Measurements from ENCODE around the gene RNF144A. TPM values are rescaled to one million over a fixed set of nuclear protein-coding genes. Genes with fewer than 3 reads are reported as not detected.

The RNF144A gene
- total RNA-seq, 1 experiment from 2014 or later, result 3.0 TPM

DNA sequence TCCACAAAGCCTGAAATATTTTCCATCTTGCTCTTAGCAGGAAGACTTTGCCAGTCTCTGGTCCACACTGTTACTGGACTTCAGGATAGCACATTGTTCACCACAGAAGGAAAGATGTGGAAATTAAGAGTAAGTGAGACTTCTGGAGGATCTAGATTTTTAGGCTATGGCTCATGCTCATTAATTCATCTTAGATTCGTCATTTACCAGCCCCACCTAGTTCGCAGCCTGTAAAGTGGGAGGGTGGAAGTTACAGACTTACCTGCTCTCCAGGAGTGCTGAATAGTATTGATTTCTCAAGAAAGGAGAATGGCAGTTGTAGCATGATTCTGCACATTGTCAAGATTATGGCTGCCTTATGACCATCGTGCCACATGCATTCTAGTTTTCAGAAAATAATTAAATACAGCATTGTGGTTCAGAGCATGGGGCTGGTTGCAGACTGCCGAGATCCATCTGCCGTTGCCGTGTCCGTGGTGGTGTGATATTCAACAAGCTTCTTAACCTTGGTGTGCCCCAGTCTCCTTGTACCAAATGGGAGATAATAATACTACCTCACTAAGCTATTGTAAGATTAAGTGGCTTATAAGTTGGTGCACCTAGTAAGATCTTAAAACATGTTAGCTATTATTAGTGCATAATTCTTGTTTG, 56.8 kb downstream of the RNF144A start:
- no peak overlapping the region for H3K4me3 ChIP-seq (ENCODE audit: low read depth, low read length)
- Mint-ChIP-seq H3K27me3 (ENCODE audit: insufficient read depth, unreplicated experiment) (no peaks in the 10 kb centered on the region), H3K9me3 (ENCODE audit: unreplicated experiment) (no peaks in the 10 kb centered on the region), H3K4me1 (ENCODE audit: low read depth, unreplicated experiment) (no peaks in the 10 kb centered on the region), H3K4me3 (ENCODE audit: unreplicated experiment) (no peak overlapping the region), H3K27ac (ENCODE audit: unreplicated experiment) (no peak overlapping the region), H3K36me3 (ENCODE audit: insufficient read depth, unreplicated experiment) (no peaks in the 10 kb centered on the region)
- no TSS peak for BruUV-seq (replicated peaks)
- H3K27me3 ChIP-seq (replicated peaks; ENCODE audit: control insufficient read depth, insufficient read depth, low read length), result no peaks in the 10 kb centered on the region
- H3K36me3 ChIP-seq (ENCODE audit: control insufficient read depth, insufficient read depth, low read length), result no peaks in the 10 kb centered on the region
- H3K4me1 ChIP-seq, result no peaks in the 10 kb centered on the region
- no peaks in the 10 kb centered on the region for H3K9me3 ChIP-seq
- no peak for DNase-seq
- ChIA-PET POLR2A (no interaction called here), CTCF (no interaction called here)
- intact Hi-C loops (cut with micrococcal nuclease; ENCODE audit: unreplicated experiment), result no loop called here
- no peak for TF ChIP-seq CTCF (IDR thresholded peaks at IDR 0.05; ENCODE audit: insufficient read depth in 1 of 2, low read depth in 1 of 2, low read length in 1 of 2, severe bottlenecking in 1 of 2, unreplicated experiment in 1 of 2)

- no peaks in the 10 kb centered on the region for H3K36me3 Mint-ChIP-seq (ENCODE audit: insufficient read depth, unreplicated experiment)
- no peak for TF ChIP-seq CTCF (IDR thresholded peaks at IDR 0.05; ENCODE audit: insufficient read depth in 1 of 2, low read depth in 1 of 2, low read length in 1 of 2, severe bottlenecking in 1 of 2, unreplicated experiment in 1 of 2)
- ChIA-PET CTCF (no interaction called here), POLR2A (no interaction called here)
- H3K4me1 Mint-ChIP-seq (ENCODE audit: low read depth, unreplicated experiment), result no peaks in the 10 kb centered on the region
- H3K4me3 Mint-ChIP-seq (ENCODE audit: unreplicated experiment), result no peak overlapping the region
- no peak overlapping the region for H3K27ac Mint-ChIP-seq (ENCODE audit: unreplicated experiment)
- Histone ChIP-seq H3K9me3 (0 out of 2 replicates have a peak, but pooled peaks cover 5% of the 10 kb centered on the region), H3K36me3 (ENCODE audit: control insufficient read depth, insufficient read depth, low read length) (no peaks in the 10 kb centered on the region), H3K4me3 (ENCODE audit: low read depth, low read length) (no peak overlapping the region), H3K4me1 (no peaks in the 10 kb centered on the region), H3K27me3 (replicated peaks; ENCODE audit: control insufficient read depth, insufficient read depth, low read length) (no peaks in the 10 kb centered on the region)
- no TSS peak for BruUV-seq (replicated peaks)
- no peak for DNase-seq
- intact Hi-C loops (cut with micrococcal nuclease; ENCODE audit: unreplicated experiment), result no loop called here
- H3K9me3 Mint-ChIP-seq (ENCODE audit: unreplicated experiment), result peaks cover under 1% of the 10 kb centered on the region
- no peaks in the 10 kb centered on the region for H3K27me3 Mint-ChIP-seq (ENCODE audit: insufficient read depth, unreplicated experiment)
These were observed 58.8 kb downstream of the RNF144A start for GRCh38 chr2:6975988-6976387.

DNA sequence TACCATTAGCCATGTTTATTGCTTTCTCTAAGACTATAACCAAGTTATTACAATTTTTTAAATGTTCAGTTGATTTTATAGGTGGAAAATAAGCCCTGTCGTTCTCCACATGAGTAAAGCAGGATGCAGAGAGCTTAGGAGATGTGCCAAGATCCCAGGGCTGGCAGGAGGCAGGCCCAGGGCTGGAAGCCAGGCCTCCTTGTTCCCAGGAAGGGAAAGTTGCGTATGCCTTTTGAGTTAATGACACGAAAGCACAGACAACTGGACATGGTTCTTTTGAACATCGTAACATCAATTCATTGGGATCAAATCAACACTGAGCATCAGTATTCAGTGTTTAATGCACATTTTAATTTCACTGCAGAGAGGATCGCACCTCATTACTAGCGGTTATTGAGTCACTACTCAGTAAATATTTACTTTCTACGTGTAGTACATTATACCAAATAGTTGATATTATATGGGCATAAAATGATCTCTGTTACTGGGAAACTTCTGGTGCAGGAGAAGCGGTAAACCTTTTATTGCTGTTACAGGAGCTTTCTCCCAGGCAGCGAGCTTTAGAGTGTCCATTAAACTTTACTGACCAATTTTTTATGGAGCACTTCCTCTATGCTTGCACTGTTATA, 60.0 kb downstream of the RNF144A start:
- Mint-ChIP-seq H3K4me1 (ENCODE audit: low read depth, unreplicated experiment) (no peaks in the 10 kb centered on the region), H3K36me3 (ENCODE audit: insufficient read depth, unreplicated experiment) (no peaks in the 10 kb centered on the region), H3K4me3 (ENCODE audit: unreplicated experiment) (no peak overlapping the region), H3K27me3 (ENCODE audit: insufficient read depth, unreplicated experiment) (no peaks in the 10 kb centered on the region), H3K27ac (ENCODE audit: unreplicated experiment) (no peak overlapping the region), H3K9me3 (ENCODE audit: unreplicated experiment) (peaks cover 12% of the 10 kb centered on the region)
- no peak for TF ChIP-seq CTCF (IDR thresholded peaks at IDR 0.05; ENCODE audit: insufficient read depth in 1 of 2, low read depth in 1 of 2, low read length in 1 of 2, severe bottlenecking in 1 of 2, unreplicated experiment in 1 of 2)
- Histone ChIP-seq H3K4me3 (ENCODE audit: low read depth, low read length) (no peak overlapping the region), H3K36me3 (ENCODE audit: control insufficient read depth, insufficient read depth, low read length) (no peaks in the 10 kb centered on the region), H3K4me1 (no peaks in the 10 kb centered on the region), H3K27me3 (replicated peaks; ENCODE audit: control insufficient read depth, insufficient read depth, low read length) (no peaks in the 10 kb centered on the region), H3K9me3 (0 out of 2 replicates have a peak, but pooled peaks cover 6% of the 10 kb centered on the region)
- CTCF ChIA-PET, result no interaction called here
- POLR2A ChIA-PET, result no interaction called here
- BruUV-seq (replicated peaks), result no TSS peak
- intact Hi-C loops (cut with micrococcal nuclease; ENCODE audit: unreplicated experiment), result no loop called here
- no peak for DNase-seq
